ENCODE measurements around the gene GMPR2.

DNA sequence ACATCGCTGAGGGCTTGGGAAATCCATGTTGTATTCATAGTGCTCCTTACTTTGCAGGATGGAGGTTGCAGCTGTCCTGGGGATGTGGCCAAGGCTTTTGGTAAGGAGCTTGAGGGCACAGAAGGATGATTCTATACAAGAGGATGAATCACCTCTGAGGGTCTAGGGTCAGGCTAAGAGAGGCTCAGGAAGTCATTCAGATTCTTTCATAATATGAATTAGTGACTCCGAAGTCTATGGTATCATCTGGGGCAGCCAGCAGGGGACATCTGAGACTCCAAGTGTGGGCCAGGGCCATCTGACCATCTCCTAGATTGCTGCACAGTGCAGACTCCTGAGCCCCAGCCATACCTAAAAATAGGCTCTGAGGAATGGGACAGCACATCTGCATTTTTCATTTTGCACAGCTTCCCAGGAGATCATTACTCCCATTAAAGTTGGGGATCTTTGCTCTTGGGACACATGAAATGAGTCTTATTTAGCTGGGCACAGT is 4.8 kb downstream of the GMPR2 start:
- TF ChIP-seq CTCF (IDR thresholded peaks at IDR 0.05 in 8 of 11, conservative IDR thresholded peaks at IDR 0.05 in 3 of 11) (no peak), POLR2A (IDR thresholded peaks at IDR 0.05) (no peak), POLR2AphosphoS5 (IDR thresholded peaks at IDR 0.05) (no peak)

All from spleen (tissue), 7 donors.